K562 (cell line): ENCODE data around the gene KCTD16. TPM values are rescaled to one million over a fixed set of nuclear protein-coding genes. Genes with fewer than 3 reads are reported as not detected.

Experiments
- ATAC-seq: fragments of 200-7000 bp; cut with Tn5 transposase; 3 replicates; pipeline ENCODE4 v1.9.1; 2020; ENCODE audit warnings: moderate library complexity
- BruUV-seq: library from RNA; stranded (reverse); fragments of 400-500 nt; replicated peaks from 2 replicates; lab custom pipeline; 2021; lab: Mats Ljungman, UMichigan
- CTCF ChIA-PET: fragments of 300-600 bp; formaldehyde crosslinking; extraction: SDS; loops from one replicate; lab custom pipeline; 2021; ENCODE audit warnings: low intra/inter-chr PET ratio; lab: Yijun Ruan, JAX
- POLR2A ChIA-PET: fragments of 300-600, 350-650 bp; sonication (Branson Sonifier 250); formaldehyde crosslinking; extraction: SDS; loops from one replicate; lab custom pipeline; 2021; ENCODE audit warnings: antibody characterized with exemption, inconsistent platforms; lab: Yijun Ruan, JAX
- DNase-seq, 4 experiments: peaks; one replicate each; pipeline versions ENCODE4 v3.0.0 to v3.0.0-alpha.2; 2011 to 2018; ENCODE audit warnings: low spot score in 3 of 4, mixed read lengths in 3 of 4; ENCODE audit errors: extremely low read depth in 1 of 4
- FAIRE-seq: peaks from 2 replicates; lab custom pipeline; 2011; peaks lifted over from hg19 to GRCh38; lab: Jason Lieb, UNC
- H2AFZ ChIP-seq: 2 replicates; pipeline ENCODE4 v1.6.0; 2011; ENCODE audit warnings: low read depth, low read length, control low read depth, inconsistent platforms
- H3K27ac ChIP-seq: fragments of 200-600 bp; 3 replicates; pipeline ENCODE4 v1.8.0; 2011; ENCODE audit warnings: low read depth, mild to moderate bottlenecking, control low read depth, inconsistent platforms, low read length, moderate library complexity, mixed read lengths; ENCODE audit errors: extremely low read depth
- H3K27me3 ChIP-seq, 2 experiments: fragments of 300-600 bp in 1 of 2; 2 replicates in 1 of 2; 3 replicates in 1 of 2; pipeline versions ENCODE4 v1.6.0 to v1.8.0; 2011; ENCODE audit warnings: inconsistent platforms in 2 of 2, low read length in 2 of 2, mild to moderate bottlenecking in 1 of 2, mixed read lengths in 1 of 2, moderate library complexity in 1 of 2; ENCODE audit not compliant: control insufficient read depth in 2 of 2, insufficient read depth in 2 of 2
- H3K36me3 ChIP-seq: fragments of 300-600 bp; 3 replicates; pipeline ENCODE4 v1.8.0; 2011; ENCODE audit warnings: mild to moderate bottlenecking, low read length, inconsistent platforms; ENCODE audit not compliant: control insufficient read depth, insufficient read depth
- H3K4me1 ChIP-seq, 2 experiments: fragments of 200-600 bp in 1 of 2; replicated peaks in 1 of 2; 2 replicates in 1 of 2; 3 replicates in 1 of 2; pipeline versions ENCODE4 v1.5.1 to v1.8.0; 2011; ENCODE audit warnings: inconsistent platforms in 2 of 2, low read length in 2 of 2, mild to moderate bottlenecking in 1 of 2, mixed read lengths in 1 of 2, moderate library complexity in 1 of 2; ENCODE audit not compliant: control insufficient read depth in 2 of 2, insufficient read depth in 2 of 2
- H3K4me2 ChIP-seq: 2 replicates; pipeline ENCODE4 v1.6.1; 2011; ENCODE audit warnings: low read length, control low read depth, inconsistent platforms, mixed read lengths; ENCODE audit not compliant: insufficient read depth
- H3K4me3 ChIP-seq: fragments of 200-600 bp; sonication (generic), shearing (Covaris generic); 2 replicates; pipeline ENCODE4 v1.5.1; 2016; ENCODE audit warnings: control low read depth, inconsistent platforms
- H3K79me2 ChIP-seq: fragments of 200-600 bp; 3 replicates; pipeline ENCODE4 v1.8.0; 2011; ENCODE audit warnings: low read length, inconsistent platforms; ENCODE audit not compliant: control insufficient read depth, insufficient read depth
- H3K9ac ChIP-seq, 2 experiments: 2 replicates each; pipeline versions ENCODE4 v1.6.0 to v1.6.1; 2011; ENCODE audit warnings: low read depth in 2 of 2, low read length in 2 of 2, control low read depth in 1 of 2, inconsistent platforms in 1 of 2, mild to moderate bottlenecking in 1 of 2, mixed read lengths in 1 of 2; ENCODE audit not compliant: insufficient read depth in 1 of 2
- H3K9me1 ChIP-seq: one replicate; pipeline ENCODE4 v1.6.0; 2011; ENCODE audit warnings: inconsistent platforms, mild to moderate bottlenecking, low read length, moderate library complexity; ENCODE audit not compliant: control insufficient read depth, insufficient read depth
- H3K9me3 ChIP-seq: replicated peaks from 2 replicates; pipeline ENCODE4 v1.5.1; 2011; ENCODE audit warnings: low read depth, low read length, inconsistent platforms; ENCODE audit not compliant: control insufficient read depth, insufficient read depth
- H4K20me1 ChIP-seq: replicated peaks from 2 replicates; pipeline ENCODE4 v1.6.1; 2011; ENCODE audit warnings: low read length, inconsistent platforms, mixed read lengths; ENCODE audit not compliant: control insufficient read depth, insufficient read depth
- DPF2 ChIP-seq: fragments of 450-650 bp; IDR thresholded peaks from 2 replicates; pipeline ENCODE4 v1.6.1; 2016
- ETS2 ChIP-seq: IDR thresholded peaks from 2 replicates; pipeline ENCODE4 v1.6.1; 2016; ENCODE audit warnings: borderline replicate concordance, missing genetic modification characterization, mild to moderate bottlenecking, moderate library complexity, missing compliant biosample characterization; ENCODE audit not compliant: poor library complexity, severe bottlenecking
- ETV1 ChIP-seq: fragments of 450-650 bp; conservative IDR thresholded peaks from 2 replicates; pipeline ENCODE4 v1.6.1; 2016; ENCODE audit warnings: missing genetic modification characterization, control low read depth, low read depth, missing compliant biosample characterization
- MXI1 ChIP-seq: IDR thresholded peaks from 2 replicates; pipeline ENCODE4 v1.6.1; 2011; ENCODE audit warnings: low read depth, mild to moderate bottlenecking, improper control_type of control experiment, low read length
- MYBL2 ChIP-seq, 2 experiments: fragments of 450-650 bp in 1 of 2; sonication (generic) in 1 of 2; formaldehyde crosslinking in 1 of 2; IDR thresholded peaks; 2 replicates each; pipeline versions ENCODE4 v1.6.1 to v1.8.1; 2017 to 2022; ENCODE audit warnings: borderline replicate concordance in 1 of 2, inconsistent platforms in 1 of 2, low read depth in 1 of 2, mild to moderate bottlenecking in 1 of 2, missing genetic modification reagents in 1 of 2, moderate library complexity in 1 of 2
- PHF8 ChIP-seq: fragments of 200-600 bp; sonication (generic); IDR thresholded peaks from 2 replicates; pipeline ENCODE4 v1.6.1; 2012; ENCODE audit warnings: mixed run types, mild to moderate bottlenecking, inconsistent platforms, low read length, moderate library complexity, borderline replicate concordance
- RBM34 ChIP-seq: fragments of 200-400 bp; formaldehyde crosslinking; IDR thresholded peaks from 2 replicates; pipeline ENCODE4 v1.6.1; 2018; ENCODE audit warnings: low read length, borderline replicate concordance; ENCODE audit not compliant: insufficient read depth
- SREBF2 ChIP-seq: sonication (generic); formaldehyde crosslinking; IDR thresholded peaks from 2 replicates; pipeline ENCODE4 v1.4.0; 2020; ENCODE audit warnings: mild to moderate bottlenecking, missing genetic modification reagents
- TGIF2 ChIP-seq: sonication (generic); formaldehyde crosslinking; IDR thresholded peaks from 2 replicates; pipeline ENCODE4 v1.8.1; 2022; ENCODE audit warnings: mild to moderate bottlenecking, missing genetic modification reagents, moderate library complexity
- XRCC5 ChIP-seq: fragments of 200-400 bp; formaldehyde crosslinking; IDR thresholded peaks from 2 replicates; pipeline ENCODE4 v1.6.1; 2017; ENCODE audit warnings: low read depth, mild to moderate bottlenecking, low read length
- ZKSCAN3 ChIP-seq: fragments of 250-450 bp; sonication (Bioruptor Pico); IDR thresholded peaks from 2 replicates; pipeline ENCODE4 v1.4.0; 2020
- ZNF584 ChIP-seq: fragments of 200-800 bp; sonication (Bioruptor generic); IDR thresholded peaks from 2 replicates; pipeline ENCODE4 v1.6.1; 2016; ENCODE audit warnings: low read depth, mild to moderate bottlenecking, missing genetic modification characterization, missing compliant biosample characterization
- WGBS: fragments of 100-300 bp; shearing (Covaris generic); methylation state at CpG from one replicate; pipeline ENCODE4 v1.1.6; 2016; ENCODE audit warnings: low coverage, mixed read lengths; ENCODE audit not compliant: insufficient coverage; ENCODE audit errors: missing lambda C conversion rate; 5-methylcytosine and 5-hydroxymethylcytosine counted together
- in situ Hi-C: fragments of 300-500 bp; cut with MboI; formaldehyde crosslinking; loops from 4 replicates; pipeline ENCODE4 v1.15.0; 2018; ENCODE audit warnings: inconsistent platforms, mixed read lengths
- intact Hi-C: fragments of 100-400 bp; cut with micrococcal nuclease; formaldehyde crosslinking; loops from 2 replicates; pipeline ENCODE4 v1.14.2; 2022
- polyA plus RNA-seq, 8 experiments: library from polyadenylated mRNA; depleted of rRNA in 4 of 8; stranded (reverse) in 5 of 8; unstranded in 3 of 8; fragments of >200 nt; fragmentation: Nextera tagmentation in 2 of 8; fragmentation: Illumina TruSeq in 1 of 8; extraction: Ambion mirVana in 2 of 8; extraction: Trizol in 1 of 8; gene quantifications; 2 replicates each; pipeline versions ENCODE4 v1.2.1 to v1.2.3, GENCODE V29; 2011 to 2014; ENCODE audit warnings: inconsistent platforms in 1 of 8, missing spikeins in 1 of 8
- total RNA-seq, 7 experiments: library from RNA; depleted of rRNA in 6 of 7; stranded (reverse); fragments of >200 nt in 6 of 7; fragmentation: Illumina TruSeq in 2 of 7; extraction: Trizol in 2 of 7; gene quantifications; 2 replicates each; pipeline versions ENCODE4 v1.2.1 to v1.2.3, GENCODE V29; 2011 to 2021; ENCODE audit warnings: low replicate concordance in 1 of 7
- TF ChIP-seq, protein P1 (sequence below): sonication (generic); formaldehyde crosslinking; IDR thresholded peaks from 2 replicates; pipeline ENCODE4 v1.8.0; 2022; ENCODE audit warnings: mild to moderate bottlenecking, low read depth, missing genetic modification reagents
- TF ChIP-seq, protein P2 (sequence below): fragments of 250-450 bp; sonication (Bioruptor Pico); IDR thresholded peaks from 2 replicates; pipeline ENCODE4 v1.8.0; 2022; ENCODE audit warnings: moderate library complexity, mild to moderate bottlenecking, inconsistent platforms
- TF ChIP-seq, protein P3 (sequence below), 2 experiments: IDR thresholded peaks in 1 of 2; conservative IDR thresholded peaks in 1 of 2; 2 replicates each; pipeline ENCODE4 v1.6.1; 2016; ENCODE audit warnings: low read depth in 2 of 2, mild to moderate bottlenecking in 1 of 2, missing compliant biosample characterization in 1 of 2, missing genetic modification characterization in 1 of 2, moderate library complexity in 1 of 2

KCTD16 gene
- total and polyA plus RNA-seq, 9 of the 15 experiments (the other 6 are each of a cell fraction or from before 2014, with no cell fraction given) = 0.04 TPM; not detected in 8

DNA sequence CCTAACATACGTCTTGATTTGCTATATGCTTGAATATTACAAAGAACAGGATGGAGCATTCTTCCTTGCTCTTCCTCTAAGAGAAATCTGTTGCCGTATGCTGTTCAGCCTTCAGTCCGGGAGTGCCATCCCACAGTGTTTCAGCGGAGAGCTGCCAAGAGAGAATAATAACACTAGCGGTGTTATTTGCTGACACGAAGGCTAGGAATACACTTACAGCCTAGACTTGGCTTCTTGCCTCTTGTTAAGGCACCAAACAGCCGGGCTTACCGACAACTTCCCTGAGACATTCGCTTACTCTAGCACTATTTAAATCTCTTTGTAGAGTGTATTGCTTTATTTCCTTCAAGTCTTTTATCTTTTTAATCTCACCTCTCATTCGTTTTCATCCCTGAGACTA is 31.4 kb downstream of the KCTD16 start:
- no TSS peak for BruUV-seq
- intact Hi-C loops (loop anchor here (5.0 to 10.0 kb wide), 2 partner anchors 1033 to 1630 kb away; no protein-coding TSS in a partner anchor), in situ Hi-C loops (loop anchor here (25.0 kb wide), 1 partner anchor 1860 kb away; no protein-coding TSS in a partner anchor)
- Histone ChIP-seq H3K9ac (no peak overlapping the region), H2AFZ (no peak overlapping the region), H3K27me3 (peaks cover 3 to 6% of the 10 kb centered on the region in 2 experiments; a peak in 2 of 5 replicates), H3K4me3 (no peak overlapping the region), H3K4me1 (peaks cover 0 to 4% of the 10 kb centered on the region in 2 experiments; a peak in 2 of 5 replicates), H3K4me2 (no peak overlapping the region), H3K79me2 (no peaks in the 10 kb centered on the region), H3K36me3 (no peaks in the 10 kb centered on the region), H3K27ac (no peak overlapping the region), H3K9me1 (no peaks in the 10 kb centered on the region), H4K20me1 (no peaks in the 10 kb centered on the region), H3K9me3 (no peaks in the 10 kb centered on the region)
- DNase-seq (no peak), ATAC-seq (no peak), FAIRE-seq (no peak)
- CTCF ChIA-PET = no interaction called here
- 3% methylated on average over 10 of the region's 10 CpGs for WGBS
- POLR2A ChIA-PET = no interaction called here
- TF ChIP-seq SREBF2 (CRISPR knock-in tag) = no peak
- TF ChIP-seq, protein P1, sequence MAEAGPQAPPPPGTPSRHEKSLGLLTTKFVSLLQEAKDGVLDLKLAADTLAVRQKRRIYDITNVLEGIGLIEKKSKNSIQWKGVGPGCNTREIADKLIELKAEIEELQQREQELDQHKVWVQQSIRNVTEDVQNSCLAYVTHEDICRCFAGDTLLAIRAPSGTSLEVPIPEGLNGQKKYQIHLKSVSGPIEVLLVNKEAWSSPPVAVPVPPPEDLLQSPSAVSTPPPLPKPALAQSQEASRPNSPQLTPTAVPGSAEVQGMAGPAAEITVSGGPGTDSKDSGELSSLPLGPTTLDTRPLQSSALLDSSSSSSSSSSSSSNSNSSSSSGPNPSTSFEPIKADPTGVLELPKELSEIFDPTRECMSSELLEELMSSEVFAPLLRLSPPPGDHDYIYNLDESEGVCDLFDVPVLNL (CRISPR knock-in tag) = no peak
- TF ChIP-seq TGIF2 (CRISPR knock-in tag) = no peak
- TF ChIP-seq, protein P2, sequence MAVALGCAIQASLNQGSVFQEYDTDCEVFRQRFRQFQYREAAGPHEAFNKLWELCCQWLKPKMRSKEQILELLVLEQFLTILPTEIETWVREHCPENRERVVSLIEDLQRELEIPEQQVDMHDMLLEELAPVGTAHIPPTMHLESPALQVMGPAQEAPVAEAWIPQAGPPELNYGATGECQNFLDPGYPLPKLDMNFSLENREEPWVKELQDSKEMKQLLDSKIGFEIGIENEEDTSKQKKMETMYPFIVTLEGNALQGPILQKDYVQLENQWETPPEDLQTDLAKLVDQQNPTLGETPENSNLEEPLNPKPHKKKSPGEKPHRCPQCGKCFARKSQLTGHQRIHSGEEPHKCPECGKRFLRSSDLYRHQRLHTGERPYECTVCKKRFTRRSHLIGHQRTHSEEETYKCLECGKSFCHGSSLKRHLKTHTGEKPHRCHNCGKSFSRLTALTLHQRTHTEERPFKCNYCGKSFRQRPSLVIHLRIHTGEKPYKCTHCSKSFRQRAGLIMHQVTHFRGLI = no peak
- TF ChIP-seq, protein P3, sequence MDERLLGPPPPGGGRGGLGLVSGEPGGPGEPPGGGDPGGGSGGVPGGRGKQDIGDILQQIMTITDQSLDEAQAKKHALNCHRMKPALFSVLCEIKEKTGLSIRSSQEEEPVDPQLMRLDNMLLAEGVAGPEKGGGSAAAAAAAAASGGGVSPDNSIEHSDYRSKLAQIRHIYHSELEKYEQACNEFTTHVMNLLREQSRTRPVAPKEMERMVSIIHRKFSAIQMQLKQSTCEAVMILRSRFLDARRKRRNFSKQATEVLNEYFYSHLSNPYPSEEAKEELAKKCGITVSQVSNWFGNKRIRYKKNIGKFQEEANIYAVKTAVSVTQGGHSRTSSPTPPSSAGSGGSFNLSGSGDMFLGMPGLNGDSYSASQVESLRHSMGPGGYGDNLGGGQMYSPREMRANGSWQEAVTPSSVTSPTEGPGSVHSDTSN (CRISPR knock-in tag; IDR thresholded peaks at IDR 0.05; ENCODE audit: low read depth) = no peak
- TF ChIP-seq, protein P3 (tag; conservative IDR thresholded peaks at IDR 0.05; ENCODE audit: low read depth) = no peak
- no peak for TF ChIP-seq MYBL2 (IDR thresholded peaks at IDR 0.05; ENCODE audit: low read depth)
- TF ChIP-seq MYBL2 (CRISPR knock-in tag; IDR thresholded peaks at IDR 0.05; ENCODE audit: borderline replicate concordance) = no peak
- no peak for TF ChIP-seq ETV1 (tag)
- no peak for TF ChIP-seq DPF2
- TF ChIP-seq ZNF584 (CRISPR knock-in tag) = no peak
- TF ChIP-seq PHF8 = no peak
- TF ChIP-seq XRCC5 = no peak
- no peak for TF ChIP-seq RBM34
- TF ChIP-seq ZKSCAN3 (CRISPR knock-in tag) = no peak
- TF ChIP-seq MXI1 = no peak
- TF ChIP-seq ETS2 (tag) = no peak
